Ishikawa (cell line): ENCODE measurements around the gene TLR5.

Experiments used
- EP300 ChIP-seq: IDR thresholded peaks from 2 replicates; pipeline ENCODE4 v1.6.1; 2012; ENCODE audit warnings: borderline replicate concordance
- TF ChIP-seq, protein P1 (sequence below): IDR thresholded peaks from 2 replicates; pipeline ENCODE4 v1.6.1; 2012

DNA sequence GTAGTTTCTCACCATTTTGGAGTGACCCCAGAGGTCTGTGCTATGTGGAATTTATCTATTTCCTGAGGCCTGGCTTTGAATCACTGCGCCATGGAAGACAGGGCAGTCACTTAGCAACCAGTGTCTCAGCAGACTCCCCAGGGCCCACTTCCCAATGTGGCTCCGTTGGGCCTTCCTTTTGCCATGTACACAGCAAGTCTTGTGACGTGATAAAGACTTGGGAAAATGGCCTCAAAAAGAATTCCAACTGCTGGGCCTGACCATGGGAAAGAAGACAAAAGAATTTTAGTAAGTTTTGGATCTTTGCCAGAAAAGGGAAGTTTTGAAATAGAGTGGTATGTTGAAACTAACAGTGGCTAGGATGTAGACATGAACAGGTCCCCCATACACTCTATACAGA is 36.2 kb downstream of the TLR5 start:
- no peak for TF ChIP-seq EP300
- TF ChIP-seq, protein P1, sequence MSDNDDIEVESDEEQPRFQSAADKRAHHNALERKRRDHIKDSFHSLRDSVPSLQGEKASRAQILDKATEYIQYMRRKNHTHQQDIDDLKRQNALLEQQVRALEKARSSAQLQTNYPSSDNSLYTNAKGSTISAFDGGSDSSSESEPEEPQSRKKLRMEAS: no peak
